OCI-LY7 (cell line): ENCODE measurements around the gene XDH. TPM values are rescaled to one million over a fixed set of nuclear protein-coding genes. Genes with fewer than 3 reads are reported as not detected.

Source experiments
- BruUV-seq: library from RNA; stranded (reverse); fragments of 400-500 nt; replicated peaks from 2 replicates; lab custom pipeline; 2021; lab: Mats Ljungman, UMichigan
- CTCF ChIA-PET: fragments of 300-600 bp; sonication (Branson Sonifier 250); formaldehyde crosslinking; loops from one replicate; lab custom pipeline; 2022; ENCODE audit warnings: antibody characterized with exemption; ENCODE audit not compliant: unreplicated experiment; lab: Charles Lee
- POLR2A ChIA-PET: fragments of 300-600 bp; sonication (Branson Sonifier 250); formaldehyde crosslinking; loops from one replicate; lab custom pipeline; 2022; ENCODE audit warnings: antibody characterized with exemption; lab: Charles Lee
- DNase-seq: peaks from one replicate; pipeline ENCODE4 v3.0.0-alpha.2; 2015; ENCODE audit warnings: low spot score
- H2AFZ ChIP-seq: fragments of 200-600 bp; sonication (generic), shearing (Covaris generic); 2 replicates; pipeline ENCODE4 v1.6.1; 2014; ENCODE audit warnings: mild to moderate bottlenecking, antibody characterized with exemption, low read length, moderate library complexity
- H3K27ac ChIP-seq: fragments of 200-600 bp; sonication (generic); 2 replicates; pipeline ENCODE4 v1.5.1; 2014; ENCODE audit warnings: mixed run types, low read depth, mild to moderate bottlenecking, moderate library complexity, low read length, inconsistent platforms; ENCODE audit not compliant: poor library complexity, severe bottlenecking
- H3K36me3 ChIP-seq: fragments of 200-600 bp; sonication (generic); 2 replicates; pipeline ENCODE4 v1.6.1; 2014; ENCODE audit warnings: mild to moderate bottlenecking, antibody characterized with exemption, low read length, moderate library complexity, mixed read lengths; ENCODE audit not compliant: insufficient read depth
- H3K4me1 ChIP-seq: fragments of 200-600 bp; sonication (generic); 2 replicates; pipeline ENCODE4 v1.5.1; 2014; ENCODE audit warnings: mild to moderate bottlenecking, low read length; ENCODE audit not compliant: insufficient read depth, poor library complexity, severe bottlenecking
- H3K4me2 ChIP-seq: fragments of 200-600 bp; sonication (generic); 2 replicates; pipeline ENCODE4 v1.6.1; 2014; ENCODE audit warnings: mild to moderate bottlenecking, low read length
- H3K4me3 ChIP-seq: fragments of 200-600 bp; sonication (generic); 2 replicates; pipeline ENCODE4 v1.5.1; 2014; ENCODE audit warnings: mild to moderate bottlenecking, low read depth, low read length; ENCODE audit not compliant: poor library complexity, severe bottlenecking
- H3K79me2 ChIP-seq: fragments of 200-600 bp; sonication (generic); 2 replicates; pipeline ENCODE4 v1.6.1; 2016; ENCODE audit warnings: low read depth, mild to moderate bottlenecking, low read length, moderate library complexity, mixed read lengths; ENCODE audit not compliant: insufficient read depth
- H3K9me2 ChIP-seq: fragments of 200-600 bp; sonication (generic); 2 replicates; pipeline ENCODE4 v1.6.1; 2016; ENCODE audit warnings: mild to moderate bottlenecking, low read length, mixed read lengths; ENCODE audit not compliant: insufficient read depth
- H3K9me3 ChIP-seq: fragments of 200-600 bp; sonication (generic); 2 replicates; pipeline ENCODE4 v1.6.1; 2014; ENCODE audit warnings: mild to moderate bottlenecking, mixed run types, low read length, mixed read lengths
- H4K20me1 ChIP-seq: fragments of 200-600 bp; sonication (generic); 2 replicates; pipeline ENCODE4 v1.6.1; 2014; ENCODE audit warnings: mild to moderate bottlenecking, antibody characterized with exemption, low read length, moderate library complexity, mixed read lengths; ENCODE audit not compliant: insufficient read depth
- EZH2phosphoT487 ChIP-seq: fragments of 200-600 bp; sonication (generic); IDR thresholded peaks from 2 replicates; pipeline ENCODE4 v1.6.1; 2018; ENCODE audit warnings: low read depth, borderline replicate concordance, mild to moderate bottlenecking, mixed run types, antibody characterized with exemption, low read length, moderate library complexity, mixed read lengths
- intact Hi-C: fragments of 100-400 bp; cut with micrococcal nuclease; formaldehyde crosslinking; loops from one replicate; pipeline ENCODE4 v1.10.0; 2022; ENCODE audit not compliant: unreplicated experiment
- total RNA-seq, 2 experiments: library from RNA; depleted of rRNA in 1 of 2; stranded (reverse); fragments of >200 nt in 1 of 2; shearing (Covaris generic) in 1 of 2; gene quantifications; 2 replicates each; pipeline ENCODE4 v1.2.3, GENCODE V29; 2014 to 2022
- TF ChIP-seq, protein P1 (sequence below): fragments of 200-600 bp; sonication (generic); conservative IDR thresholded peaks from 2 replicates; pipeline ENCODE4 v1.5.1; 2014; ENCODE audit warnings: mild to moderate bottlenecking, antibody characterized with exemption, low read length, moderate library complexity, mixed read lengths

The XDH gene
- total RNA-seq, 2 experiments from 2014 or later = not detected

DNA sequence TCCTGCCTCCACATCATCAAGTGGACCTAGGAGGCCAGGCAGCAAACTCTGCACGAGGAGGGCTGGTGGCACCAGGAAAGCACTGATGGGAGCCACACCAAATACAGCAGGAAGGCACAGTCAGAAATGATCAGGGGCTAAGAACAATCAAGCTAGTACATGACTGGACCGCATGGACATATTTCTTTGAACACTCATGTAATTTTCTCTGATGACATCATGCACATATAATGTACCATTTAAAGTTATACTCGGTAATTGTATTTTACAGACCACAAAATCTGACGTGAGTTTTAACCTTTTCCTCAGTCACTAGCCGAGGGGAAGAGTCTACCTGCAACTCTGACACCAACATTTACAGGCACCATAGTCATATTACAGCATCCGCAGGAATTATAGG, 76.7 kb downstream of the XDH start:
- no peaks in the 10 kb centered on the region for H3K36me3 ChIP-seq
- H3K4me3 ChIP-seq = no peak overlapping the region
- H3K79me2 ChIP-seq = no peaks in the 10 kb centered on the region
- intact Hi-C loops = no loop called here
- no peak overlapping the region for H2AFZ ChIP-seq
- H3K4me2 ChIP-seq = no peak overlapping the region
- BruUV-seq = no TSS peak
- no peak for DNase-seq
- no peaks in the 10 kb centered on the region for H4K20me1 ChIP-seq
- H3K27ac ChIP-seq = no peak overlapping the region
- TF ChIP-seq, protein P1, sequence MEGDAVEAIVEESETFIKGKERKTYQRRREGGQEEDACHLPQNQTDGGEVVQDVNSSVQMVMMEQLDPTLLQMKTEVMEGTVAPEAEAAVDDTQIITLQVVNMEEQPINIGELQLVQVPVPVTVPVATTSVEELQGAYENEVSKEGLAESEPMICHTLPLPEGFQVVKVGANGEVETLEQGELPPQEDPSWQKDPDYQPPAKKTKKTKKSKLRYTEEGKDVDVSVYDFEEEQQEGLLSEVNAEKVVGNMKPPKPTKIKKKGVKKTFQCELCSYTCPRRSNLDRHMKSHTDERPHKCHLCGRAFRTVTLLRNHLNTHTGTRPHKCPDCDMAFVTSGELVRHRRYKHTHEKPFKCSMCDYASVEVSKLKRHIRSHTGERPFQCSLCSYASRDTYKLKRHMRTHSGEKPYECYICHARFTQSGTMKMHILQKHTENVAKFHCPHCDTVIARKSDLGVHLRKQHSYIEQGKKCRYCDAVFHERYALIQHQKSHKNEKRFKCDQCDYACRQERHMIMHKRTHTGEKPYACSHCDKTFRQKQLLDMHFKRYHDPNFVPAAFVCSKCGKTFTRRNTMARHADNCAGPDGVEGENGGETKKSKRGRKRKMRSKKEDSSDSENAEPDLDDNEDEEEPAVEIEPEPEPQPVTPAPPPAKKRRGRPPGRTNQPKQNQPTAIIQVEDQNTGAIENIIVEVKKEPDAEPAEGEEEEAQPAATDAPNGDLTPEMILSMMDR = no peak
- TF ChIP-seq EZH2phosphoT487 = no peak
- no peaks in the 10 kb centered on the region for H3K9me2 ChIP-seq
- CTCF ChIA-PET = no interaction called here
- peaks cover 3% of the 10 kb centered on the region for H3K4me1 ChIP-seq
- POLR2A ChIA-PET = no interaction called here
- no peaks in the 10 kb centered on the region for H3K9me3 ChIP-seq

DNA sequence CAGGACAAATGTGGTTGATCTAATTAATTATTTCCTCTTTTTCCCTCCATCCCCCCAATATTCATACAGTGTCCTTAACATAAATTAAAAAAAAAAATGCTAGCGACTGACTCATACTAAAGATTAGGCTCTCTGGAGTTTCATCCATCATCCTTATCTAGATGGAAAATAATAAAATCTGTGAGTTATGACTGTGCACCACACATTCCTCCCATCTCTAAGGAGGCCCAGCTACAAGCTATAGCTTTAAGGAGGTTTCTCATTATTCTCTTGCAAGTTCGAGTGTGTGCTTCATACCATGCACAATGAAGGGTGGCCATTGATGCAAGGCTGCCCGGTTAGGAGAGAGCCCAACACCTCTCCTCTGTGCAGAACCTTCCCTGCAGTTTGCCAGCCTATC, 77.3 kb downstream of the XDH start:
- intact Hi-C loops = no loop called here
- POLR2A ChIA-PET = no interaction called here

DNA sequence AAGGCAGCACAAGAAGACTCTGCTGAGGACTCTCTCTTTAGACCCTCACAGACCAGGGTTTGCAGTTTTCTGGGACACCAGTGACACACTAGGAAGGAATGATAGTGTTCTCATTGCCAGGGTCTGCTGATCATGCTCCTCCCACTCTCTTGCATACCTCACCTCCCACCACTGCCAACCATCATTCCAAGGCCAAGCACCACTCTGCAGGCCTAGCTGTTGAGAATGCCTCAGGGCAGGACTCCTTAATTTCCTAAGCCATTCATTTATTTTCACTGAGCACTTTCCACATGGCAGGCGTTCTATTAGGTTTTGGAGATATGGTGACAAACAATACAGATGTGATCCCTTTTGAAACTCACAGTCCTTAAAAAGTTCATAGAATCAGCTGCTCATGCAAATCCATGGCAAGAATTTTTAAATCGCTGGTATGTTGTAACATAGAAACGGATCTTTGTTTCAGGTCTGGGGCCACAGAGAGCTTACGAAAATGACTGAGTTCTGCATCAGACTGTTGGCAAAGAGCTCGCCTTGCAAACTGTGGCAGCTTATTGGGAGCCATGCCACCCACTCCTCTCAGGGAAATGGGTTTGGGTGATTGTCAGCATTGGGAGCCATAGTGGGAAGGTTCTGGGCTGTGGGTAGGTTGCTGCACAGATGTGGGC, 78.5 kb downstream of the XDH start:
- no peaks in the 10 kb centered on the region for H4K20me1 ChIP-seq
- H3K36me3 ChIP-seq = no peaks in the 10 kb centered on the region
- DNase-seq = no peak
- intact Hi-C loops = no loop called here
- H3K4me1 ChIP-seq = peaks cover 7% of the 10 kb centered on the region
- no peak overlapping the region for H3K4me3 ChIP-seq
- H3K27ac ChIP-seq = no peak overlapping the region
- H2AFZ ChIP-seq = no peak overlapping the region
- BruUV-seq = no TSS peak
- no peak for TF ChIP-seq EZH2phosphoT487
- TF ChIP-seq, protein P1 = no peak
- no peak overlapping the region for H3K4me2 ChIP-seq
- no peaks in the 10 kb centered on the region for H3K79me2 ChIP-seq
- ChIA-PET POLR2A (no interaction called here), CTCF (no interaction called here)
- no peaks in the 10 kb centered on the region for H3K9me3 ChIP-seq
- H3K9me2 ChIP-seq = no peaks in the 10 kb centered on the region

More for the DNA sequence above, 77.3 kb downstream of the XDH start:
- Histone ChIP-seq H3K36me3 (no peaks in the 10 kb centered on the region), H3K9me3 (no peaks in the 10 kb centered on the region), H2AFZ (no peak overlapping the region), H4K20me1 (no peaks in the 10 kb centered on the region), H3K27ac (no peak overlapping the region), H3K4me1 (peaks cover 3% of the 10 kb centered on the region), H3K9me2 (no peaks in the 10 kb centered on the region), H3K79me2 (no peaks in the 10 kb centered on the region), H3K4me3 (no peak overlapping the region), H3K4me2 (no peak overlapping the region)
- no peak for DNase-seq
- TF ChIP-seq, protein P1 = no peak
- no peak for TF ChIP-seq EZH2phosphoT487
- CTCF ChIA-PET = no interaction called here
- no TSS peak for BruUV-seq
